ENCODE measurements around the gene ASH1L.
"Not testable (repeated sequence)": the region's sequence is repeated elsewhere in the genome, so short reads cannot be mapped to it uniquely, and the experiment has no call there.

Gene ASH1L

DNA sequence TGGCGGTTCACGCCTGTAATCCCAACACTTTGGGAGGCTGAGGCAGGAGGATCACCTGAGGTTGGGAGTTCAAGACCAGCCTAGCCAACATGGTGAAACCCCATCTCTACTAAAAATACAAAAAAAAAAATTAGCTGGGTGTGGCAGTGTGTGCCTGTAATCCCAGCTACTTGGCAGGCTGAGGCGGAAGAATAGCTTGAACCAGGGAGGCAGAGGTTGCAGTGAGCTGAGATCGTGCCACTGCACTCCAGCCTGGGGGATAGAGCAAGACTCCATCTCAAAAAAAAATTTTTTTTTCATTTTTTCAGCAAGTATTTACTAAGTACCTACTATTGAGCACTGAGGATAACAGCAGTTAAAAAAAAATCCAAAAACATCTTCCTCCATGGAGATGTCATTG, 69.0 kb downstream of the ASH1L start:
- not testable (repeated sequence) for DNase-seq (ENCODE audit: low read depth)

GRCh38 chr1:155488419-155488818, 74.2 kb downstream of the ASH1L start:
- DNase-seq (ENCODE audit: low read depth): not testable (repeated sequence)

DNA sequence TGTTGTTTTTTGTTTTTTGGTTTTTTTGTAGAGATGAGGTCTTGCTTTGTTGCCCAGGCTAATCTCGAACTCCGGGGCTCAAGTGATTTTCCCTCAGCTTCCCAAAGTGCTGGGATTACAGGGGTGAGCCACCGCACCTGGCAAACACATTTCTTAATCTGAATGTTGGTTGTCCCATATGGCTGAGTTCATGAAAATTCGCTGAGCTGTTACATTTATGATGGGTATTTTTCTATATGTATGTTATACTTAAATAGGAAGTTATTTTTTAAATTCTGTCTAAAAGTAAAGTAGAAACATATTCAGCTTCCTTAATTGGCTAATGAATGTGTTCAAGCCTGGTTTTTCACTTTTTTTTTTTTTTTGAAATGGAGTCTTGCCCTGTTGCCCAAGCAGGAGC, 75.1 kb downstream of the ASH1L start:
- no peak for DNase-seq (ENCODE audit: low read depth)

DNA sequence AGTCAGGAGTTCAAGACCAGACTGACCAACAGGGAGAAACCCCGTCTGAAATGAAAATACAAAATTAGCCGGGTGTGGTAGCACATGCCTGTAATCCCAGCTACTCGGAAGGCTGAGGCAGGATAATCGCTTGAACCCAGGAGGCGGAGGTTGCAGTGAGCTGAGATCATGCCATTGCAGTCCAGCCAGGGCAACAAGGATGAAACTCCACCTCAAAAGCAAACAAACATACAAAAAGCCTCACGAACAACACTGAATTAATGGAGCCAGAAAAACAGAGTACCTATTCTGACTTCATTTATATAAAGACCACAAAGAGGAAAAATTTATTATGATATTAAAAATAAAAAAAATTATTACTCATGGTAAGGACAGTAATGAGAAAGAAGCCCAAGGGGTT, 75.7 kb downstream of the ASH1L start:
- not testable (repeated sequence) for DNase-seq (ENCODE audit: low read depth)

DNA sequence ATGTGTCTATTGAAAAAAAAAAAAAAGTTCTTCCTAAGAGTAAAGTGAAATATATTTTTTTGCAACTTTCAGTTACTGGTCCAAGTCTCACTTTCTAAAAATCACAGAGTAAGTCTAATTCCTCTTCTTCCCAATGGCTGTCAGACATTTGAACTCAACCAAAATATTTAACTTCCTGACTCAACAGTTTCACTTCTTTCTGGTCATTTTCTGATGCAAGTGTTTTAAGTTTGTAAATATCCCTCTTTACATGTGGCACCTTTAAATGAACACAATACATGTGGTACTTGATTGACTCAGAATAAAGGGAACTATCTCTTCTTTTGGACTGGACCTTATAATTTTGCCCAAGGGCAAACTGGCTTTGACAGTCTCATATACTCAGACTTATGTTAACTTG, 76.7 kb downstream of the ASH1L start:
- DNase-seq (ENCODE audit: low read depth): no peak

DNA sequence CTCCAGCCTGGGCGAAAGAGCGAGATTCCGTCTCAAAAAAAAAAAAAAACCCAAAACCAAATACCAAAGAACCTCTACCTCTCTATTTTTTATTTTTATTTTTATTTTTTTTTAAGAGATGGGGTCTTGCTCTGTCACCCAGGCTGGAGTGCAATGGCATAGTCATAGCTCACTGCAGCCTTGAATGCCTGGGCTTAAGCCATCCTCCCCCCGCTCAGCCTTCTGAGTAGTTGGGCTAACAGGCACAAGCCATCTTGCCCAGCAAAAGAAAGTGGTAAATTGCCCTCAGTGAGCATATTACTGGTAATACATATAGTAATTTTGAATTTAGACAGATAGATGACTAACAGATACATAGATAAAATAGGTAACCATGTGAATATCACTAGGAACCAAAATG, 77.4 kb downstream of the ASH1L start:
- no peak for DNase-seq (ENCODE audit: low read depth)

DNA sequence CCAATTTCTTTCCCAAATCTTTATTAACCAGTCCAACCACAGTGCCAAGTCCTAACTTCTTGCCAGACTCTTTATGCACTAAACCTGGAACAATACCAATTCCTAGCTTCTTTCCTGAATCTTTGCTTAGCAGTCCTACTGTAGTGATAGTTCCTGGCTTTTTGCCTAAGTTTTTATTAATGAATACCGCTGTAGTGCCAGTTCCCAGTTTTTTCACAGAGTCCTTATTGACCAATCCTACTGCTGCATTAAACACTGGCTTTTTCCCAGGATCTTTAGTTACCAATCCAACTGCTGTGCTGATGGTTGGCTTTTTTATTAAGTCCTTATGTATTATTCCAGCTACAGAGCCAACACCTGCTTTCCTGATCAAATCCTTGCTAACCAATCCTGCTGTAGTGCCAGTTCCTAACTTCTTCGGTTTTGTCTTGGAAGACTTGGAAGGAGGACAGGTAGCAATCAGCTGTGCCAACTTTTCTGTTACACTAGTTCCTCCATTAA, 80.8 kb downstream of the ASH1L start:
- no peak for DNase-seq (ENCODE audit: low read depth)

GRCh38 chr1:155479205-155479604, 83.4 kb downstream of the ASH1L start:
- no peak for DNase-seq (ENCODE audit: low read depth)

- DNase-seq (ENCODE audit: low read depth): no peak
Observed at GRCh38 chr1:155478270-155478852, 84.2 kb downstream of the ASH1L start.

DNA sequence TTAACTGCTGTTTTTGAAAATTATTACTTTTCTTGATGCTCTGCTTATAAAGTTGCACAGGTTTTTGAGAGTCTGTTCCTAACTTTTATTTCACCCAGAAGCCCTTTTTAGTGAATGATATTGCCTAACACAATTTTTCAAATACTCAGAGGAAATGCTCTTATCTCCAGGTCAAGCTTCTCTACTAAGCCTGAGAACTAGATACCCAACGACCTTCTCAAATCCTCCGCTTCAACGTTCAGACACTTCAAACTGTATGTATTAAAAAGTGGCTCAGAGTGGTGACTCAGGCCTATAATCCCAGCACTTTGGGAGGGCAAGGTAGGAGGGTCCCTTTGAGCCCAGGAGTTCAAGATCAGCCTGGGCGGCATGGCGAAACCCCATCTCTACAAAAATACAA, 88.5 kb downstream of the ASH1L start:
- DNase-seq (ENCODE audit: low read depth): no peak

DNA sequence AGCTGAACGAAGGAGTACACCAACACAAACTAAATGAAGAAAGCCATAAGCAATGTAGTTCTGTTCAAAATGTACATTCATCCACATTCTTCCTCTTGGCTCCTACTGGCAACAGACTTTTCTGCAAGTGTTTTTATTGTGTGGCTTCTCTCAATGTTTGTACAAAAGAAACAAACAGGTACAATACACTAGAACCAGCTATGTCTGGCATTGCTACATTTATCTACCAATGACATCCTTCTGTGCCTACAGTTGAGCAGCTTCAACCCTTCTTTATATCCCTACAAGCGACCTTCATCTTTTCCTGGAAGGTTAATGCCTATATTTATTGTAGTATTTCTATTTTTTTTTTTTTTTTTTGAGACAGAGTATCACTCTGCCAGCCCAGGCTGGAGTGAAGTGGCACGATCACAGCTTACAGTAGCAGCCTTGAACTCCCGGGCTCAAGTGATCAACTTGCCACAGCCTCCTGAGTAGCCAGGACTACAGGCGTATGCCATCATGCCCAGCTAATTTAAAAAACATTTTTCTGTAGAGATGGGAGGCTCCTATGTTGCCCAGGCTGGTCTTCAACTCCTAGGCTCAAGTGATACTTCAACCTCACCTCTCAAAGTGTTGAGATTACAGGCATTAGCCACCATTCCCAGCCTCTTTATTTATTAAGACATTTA, 89.3 kb downstream of the ASH1L start:
- DNase-seq (ENCODE audit: low read depth): no peak

- DNase-seq (ENCODE audit: low read depth): no peak
Observed at GRCh38 chr1:155472491-155473083, 90.0 kb downstream of the ASH1L start.

GRCh38 chr1:155471891-155472290, 90.7 kb downstream of the ASH1L start:
- no peak for DNase-seq (ENCODE audit: low read depth)

DNA sequence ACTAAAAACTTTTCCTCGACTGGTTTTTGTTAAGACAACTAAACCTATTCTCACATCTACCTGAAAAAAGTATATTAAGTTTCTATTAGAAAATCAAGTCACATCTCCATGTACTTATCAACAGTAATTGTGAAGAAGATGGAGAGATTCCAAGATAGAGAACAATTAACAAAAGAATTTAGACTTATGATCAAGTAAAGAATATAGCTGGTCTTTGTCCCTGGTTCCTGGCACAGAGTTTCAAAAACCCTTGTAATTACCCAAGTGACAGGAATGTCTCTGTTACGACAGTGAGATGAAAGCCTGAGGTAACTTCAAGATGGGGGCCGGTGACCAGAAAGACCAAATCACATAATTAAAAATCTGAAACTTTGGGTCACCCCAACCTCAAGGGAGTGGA, 91.6 kb downstream of the ASH1L start:
- DNase-seq (ENCODE audit: low read depth): no peak

DNA sequence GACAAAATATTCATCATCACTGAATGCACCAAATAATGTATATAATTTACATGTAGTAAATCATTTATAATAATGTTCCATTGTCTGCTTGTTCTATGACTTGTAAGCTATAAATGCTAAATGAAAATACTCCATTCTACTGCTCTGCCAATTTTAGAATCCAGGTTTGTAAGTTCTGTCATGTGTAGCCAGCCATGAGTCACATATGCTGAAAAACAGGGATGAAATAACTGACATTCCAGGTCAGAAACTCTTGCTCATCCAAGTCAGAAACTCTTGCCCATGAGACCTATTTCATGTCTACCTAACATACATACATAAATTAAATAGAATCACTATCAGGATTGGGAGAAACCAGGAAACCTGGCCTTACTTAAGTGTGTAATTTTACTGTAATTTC, 95.6 kb downstream of the ASH1L start:
- no peak for DNase-seq (ENCODE audit: low read depth)

DNA sequence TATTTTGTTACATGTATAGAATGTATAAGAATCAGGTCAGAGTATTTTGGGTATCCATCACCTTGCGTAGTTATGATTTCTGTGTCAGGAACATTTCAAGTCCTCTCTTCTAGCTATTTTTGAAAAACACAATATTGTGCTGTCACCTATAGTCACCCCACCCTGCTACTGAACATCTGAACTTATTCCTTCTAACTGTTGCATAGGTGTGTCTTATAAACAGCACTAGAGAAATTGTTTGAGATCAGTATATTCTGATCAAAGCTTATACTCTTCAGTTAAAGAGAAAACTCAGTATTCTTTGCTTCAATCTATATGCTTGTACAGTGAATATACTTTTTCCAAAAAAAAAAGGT, 96.0 kb downstream of the ASH1L start:
- DNase-seq (ENCODE audit: low read depth): no peak

- no peak for DNase-seq (ENCODE audit: low read depth)
Observed at GRCh38 chr1:155463865-155464650, 98.5 kb downstream of the ASH1L start.

DNA sequence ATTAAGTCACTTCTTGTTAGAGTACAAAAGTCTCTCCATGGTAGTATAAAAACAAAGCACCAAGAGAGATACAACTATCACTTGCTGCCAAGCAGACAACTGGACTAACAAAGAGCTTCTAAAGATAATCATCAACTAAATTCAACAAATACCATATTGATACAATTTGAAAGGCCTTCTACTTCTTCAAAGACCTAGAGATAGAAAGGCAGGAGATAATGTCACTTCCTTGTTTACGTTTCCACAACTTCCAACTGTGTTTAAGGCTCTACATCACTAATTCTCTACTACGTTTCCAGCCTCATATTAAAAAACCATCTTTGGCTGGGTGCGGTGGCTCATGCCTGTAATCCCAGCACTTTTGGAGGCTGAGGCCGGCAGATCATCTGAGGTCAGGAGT, 104.5 kb downstream of the ASH1L start:
- DNase-seq (ENCODE audit: low read depth): no peak

DNA sequence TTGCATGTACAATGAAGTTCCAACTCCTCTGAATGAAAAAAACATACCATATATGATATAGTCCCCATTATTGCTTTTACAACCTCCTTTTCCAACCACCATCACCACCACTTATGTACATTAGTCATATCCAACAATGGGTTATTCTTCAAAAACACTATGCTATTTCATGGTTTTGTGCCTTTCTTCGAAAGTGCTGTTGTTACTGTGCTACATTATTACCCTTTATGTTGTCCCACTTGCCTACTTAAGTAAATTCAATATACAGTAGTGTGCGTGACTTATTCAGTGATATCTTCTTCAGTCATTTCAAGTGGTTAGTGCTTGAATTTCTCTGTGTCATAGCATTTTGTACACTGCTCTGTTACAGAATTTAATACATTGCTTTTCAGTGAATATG, 105.3 kb downstream of the ASH1L start:
- DNase-seq (ENCODE audit: low read depth): no peak

GRCh38 chr1:155455588-155456195, 106.9 kb downstream of the ASH1L start:
- DNase-seq (ENCODE audit: low read depth): no peak

- no peak for DNase-seq (ENCODE audit: low read depth)
Observed at GRCh38 chr1:155454096-155454495, 108.5 kb downstream of the ASH1L start.

DNA sequence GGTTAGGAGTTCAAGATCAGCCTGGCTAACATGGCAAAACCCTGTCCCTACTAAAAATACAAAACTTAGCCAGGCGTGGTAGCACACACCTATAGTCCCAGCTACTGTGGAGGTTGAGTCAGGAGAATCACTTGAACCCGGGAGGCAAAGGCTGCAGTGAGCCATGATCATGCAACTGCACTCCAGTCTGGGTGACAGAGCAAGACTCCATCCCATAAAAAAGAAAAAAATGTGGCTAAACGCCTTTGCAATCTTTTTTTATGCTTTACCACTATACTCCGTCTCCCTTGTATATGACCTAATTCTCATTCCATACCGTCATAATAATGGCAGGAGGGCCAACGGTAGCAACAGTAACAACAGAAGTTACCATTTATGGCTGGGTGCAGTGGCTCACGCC, 109.5 kb downstream of the ASH1L start:
- no peak for DNase-seq (ENCODE audit: low read depth)

GRCh38 chr1:155451199-155451598, 111.4 kb downstream of the ASH1L start:
- DNase-seq (ENCODE audit: low read depth): no peak
